Glutamatergic neuron (in vitro differentiated cells): ENCODE data around the gene ST8SIA4. TPM values are rescaled to one million over a fixed set of nuclear protein-coding genes. Genes with fewer than 3 reads are reported as not detected.
A peak's percentile ranks its signal among the peaks of the same experiment; 100 is the strongest.

ENCODE experiments used
- DNase-seq: peaks from one replicate; pipeline ENCODE4 v3.0.0; 2022
- H3K27ac Mint-ChIP-seq: one replicate; pipeline ENCODE4 v1.8.0; 2020; ENCODE audit warnings: mild to moderate bottlenecking, mixed read lengths, inconsistent platforms; ENCODE audit not compliant: unreplicated experiment
- H3K27me3 Mint-ChIP-seq: one replicate; pipeline ENCODE4 v1.8.0; 2020; ENCODE audit warnings: mild to moderate bottlenecking, moderate library complexity, mixed read lengths, inconsistent platforms; ENCODE audit not compliant: unreplicated experiment
- H3K36me3 Mint-ChIP-seq: one replicate; pipeline ENCODE4 v1.8.0; 2020; ENCODE audit warnings: mild to moderate bottlenecking, mixed read lengths, inconsistent platforms; ENCODE audit not compliant: unreplicated experiment
- H3K4me1 Mint-ChIP-seq: one replicate; pipeline ENCODE4 v1.8.0; 2020; ENCODE audit warnings: mild to moderate bottlenecking, low read depth, mixed read lengths, inconsistent platforms; ENCODE audit not compliant: unreplicated experiment
- H3K4me3 Mint-ChIP-seq: one replicate; pipeline ENCODE4 v1.8.0; 2020; ENCODE audit warnings: mild to moderate bottlenecking, mixed read lengths, inconsistent platforms; ENCODE audit not compliant: unreplicated experiment
- H3K9me3 Mint-ChIP-seq: one replicate; pipeline ENCODE4 v1.8.0; 2020; ENCODE audit warnings: mild to moderate bottlenecking, moderate library complexity, mixed read lengths, inconsistent platforms; ENCODE audit not compliant: unreplicated experiment
- CTCF ChIP-seq: fragments of 200-600 bp; sonication (generic); IDR thresholded peaks from one replicate; pipeline ENCODE4 v1.5.0; 2021; ENCODE audit not compliant: partially characterized antibody, unreplicated experiment
- total RNA-seq: library from RNA; stranded (reverse); fragmentation: NEBNext Ultra II Directional; extraction: Animal tissue kit (Norgen Biotek cat#: 25700); gene quantifications from one replicate; pipeline ENCODE4 v1.2.1, GENCODE V29; 2021; ENCODE audit not compliant: unreplicated experiment

Gene ST8SIA4
- total RNA-seq, 1 donor from 2014 or later, result 12.6 TPM

- TF ChIP-seq CTCF, result no peak
- Mint-ChIP-seq H3K4me1 (peaks cover 13% of the 10 kb centered on the region), H3K36me3 (no peaks in the 10 kb centered on the region), H3K9me3 (peaks cover 3% of the 10 kb centered on the region), H3K27ac (peak overlapping the region; percentile 81), H3K27me3 (peaks cover 16% of the 10 kb centered on the region), H3K4me3 (peak overlapping the region; percentile 92)
- DNase-seq, result peak; percentile 55
Observed at GRCh38 chr5:100900796-100901781, 2.0 kb downstream of the ST8SIA4 start.

GRCh38 chr5:100900142-100900795, 2.8 kb downstream of the ST8SIA4 start:
- no peak for TF ChIP-seq CTCF
- Mint-ChIP-seq H3K36me3 (no peaks in the 10 kb centered on the region), H3K4me3 (peak overlapping the region; percentile 81), H3K27me3 (peaks cover 15% of the 10 kb centered on the region), H3K4me1 (peaks cover 13% of the 10 kb centered on the region), H3K27ac (peak overlapping the region; percentile 18), H3K9me3 (peaks cover 3% of the 10 kb centered on the region)
- peak; percentile 32 for DNase-seq

- peak overlapping the region; percentile 18 for H3K27ac Mint-ChIP-seq
- H3K27me3 Mint-ChIP-seq, result peaks cover 15% of the 10 kb centered on the region
- no peak for TF ChIP-seq CTCF
- no peaks in the 10 kb centered on the region for H3K36me3 Mint-ChIP-seq
- no peak for DNase-seq
- H3K4me1 Mint-ChIP-seq, result peaks cover 13% of the 10 kb centered on the region
- H3K4me3 Mint-ChIP-seq, result peak overlapping the region; percentile 81
- peaks cover 3% of the 10 kb centered on the region for H3K9me3 Mint-ChIP-seq
Observed at GRCh38 chr5:100899675-100900074, 3.4 kb downstream of the ST8SIA4 start.

GRCh38 chr5:100898504-100899346, 4.4 kb downstream of the ST8SIA4 start:
- peaks cover 7% of the 10 kb centered on the region for H3K4me1 Mint-ChIP-seq

More at GRCh38 chr5:100898504-100899346, 4.4 kb downstream of the ST8SIA4 start:
- Mint-ChIP-seq H3K9me3 (peaks cover 3% of the 10 kb centered on the region), H3K36me3 (no peaks in the 10 kb centered on the region), H3K4me3 (no peak overlapping the region), H3K27ac (no peak overlapping the region), H3K27me3 (peaks cover 13% of the 10 kb centered on the region)
- no peak for TF ChIP-seq CTCF
- DNase-seq, result no peak
